Measurements from ENCODE around the gene ZNF66.
"Not testable (repeated sequence)": the region's sequence is repeated elsewhere in the genome, so short reads cannot be mapped to it uniquely, and the experiment has no call there.

The ZNF66 gene

DNA sequence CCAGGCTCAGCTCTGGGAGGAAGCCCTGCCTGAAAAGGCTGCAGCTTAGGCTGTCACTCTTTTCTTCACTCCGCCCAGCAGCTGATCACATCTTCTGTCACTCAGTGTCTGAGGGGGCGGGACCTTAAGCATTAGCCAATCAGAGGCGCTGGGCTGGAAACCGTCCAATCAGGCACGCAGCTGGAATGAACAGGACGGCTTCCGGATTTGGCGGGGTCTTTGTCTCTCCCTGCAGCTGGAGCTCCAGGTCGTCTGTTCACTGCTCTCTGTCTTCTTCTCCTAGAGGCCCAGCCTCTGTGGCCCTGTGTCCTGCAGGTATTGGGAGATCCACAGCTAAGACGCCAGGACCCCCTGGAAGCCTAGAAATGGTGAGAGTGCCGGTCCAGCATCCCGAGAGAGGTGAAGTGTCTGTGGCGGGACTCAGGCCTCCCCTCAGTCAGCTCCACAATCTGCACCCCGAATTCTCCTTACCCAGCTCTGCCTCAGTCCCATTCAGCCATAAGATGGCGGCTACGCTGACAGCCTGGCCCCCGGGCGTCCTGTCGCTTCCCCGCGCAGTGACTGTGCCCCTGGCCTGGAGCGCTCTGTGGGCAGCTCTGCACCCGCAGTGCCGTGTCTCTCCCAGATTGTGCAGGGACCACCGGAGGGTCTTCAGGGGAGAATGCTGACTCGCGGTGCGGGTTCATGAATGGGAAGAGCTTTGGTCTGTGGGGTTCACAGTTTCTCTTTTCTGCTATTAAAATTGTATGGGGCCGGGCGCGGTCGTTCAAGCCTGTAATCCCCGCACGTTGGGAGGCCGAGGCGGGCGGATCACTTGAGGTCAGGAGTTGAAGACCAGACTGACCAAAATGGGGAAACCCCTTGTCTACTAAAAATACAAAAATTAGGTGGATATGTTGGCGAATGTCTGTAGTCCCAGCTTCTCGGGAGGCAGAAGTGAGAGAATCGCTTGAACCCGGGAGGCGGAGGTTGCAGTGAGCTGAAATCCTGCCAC lies at the start of gene ZNF66:
Gene ZNF66 (plus strand): TSS at position 222 of the 994 bp plus-strand sequence. CDS start 144 bp downstream, at position 366.
- peak; percentile 63 to 99 (median 94) for DNase-seq

GRCh38 chr19:20750169-20750568 lies 25.9 kb upstream of the ZNF66 start:
- DNase-seq: not testable (repeated sequence)

DNA sequence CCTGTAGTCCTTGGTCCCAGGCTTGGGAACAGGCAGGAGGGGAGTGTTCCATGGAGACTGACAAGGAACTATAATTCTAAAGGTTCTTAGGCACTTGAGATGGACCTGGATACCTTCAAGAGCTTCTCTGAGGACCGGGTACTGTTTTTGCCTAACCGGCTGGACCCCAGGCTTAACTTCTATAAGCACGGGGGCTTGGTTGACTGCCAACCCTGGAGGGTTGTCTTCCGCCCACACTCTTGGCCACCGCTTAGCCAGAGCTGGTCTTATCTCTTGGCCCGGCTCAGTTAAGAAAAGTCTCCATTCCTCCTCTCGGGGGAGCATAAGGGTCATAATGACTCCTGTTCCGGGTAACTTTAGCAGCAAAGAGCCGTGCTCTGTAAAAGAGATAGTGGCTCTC lies 23.8 kb upstream of the ZNF66 start:
- DNase-seq: not testable (repeated sequence)

DNA sequence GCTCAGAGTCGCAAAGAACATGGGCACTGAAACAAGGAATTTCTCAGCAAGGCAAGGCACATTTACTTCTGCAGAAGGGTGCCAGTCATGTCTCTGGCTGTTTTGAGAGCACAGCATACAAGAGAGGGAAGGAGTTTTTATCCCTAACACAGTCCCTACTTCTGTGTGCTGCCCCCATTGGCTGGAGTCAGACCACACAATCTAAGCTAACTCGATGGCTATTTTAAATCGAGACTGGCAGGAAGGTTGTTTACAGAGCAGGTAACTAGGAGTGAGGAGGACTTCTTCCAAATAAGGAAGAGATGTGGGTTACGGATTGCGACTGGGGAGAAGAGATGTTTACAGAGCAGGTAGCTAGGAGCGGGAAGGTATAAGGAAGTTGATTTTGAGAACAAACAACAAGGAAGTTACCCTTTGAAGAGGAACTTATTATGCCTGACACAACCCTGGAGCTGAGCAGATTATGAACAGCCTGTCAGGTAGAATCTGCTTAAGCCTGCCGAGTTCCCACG lies 6.8 kb upstream of the ZNF66 start:
- DNase-seq: not testable (repeated sequence)

GRCh38 chr19:20787786-20788185 lies 11.7 kb downstream of the ZNF66 start:
- DNase-seq: no peak

GRCh38 chr19:20791806-20792205 lies 15.7 kb downstream of the ZNF66 start:
- no peak for DNase-seq

DNA sequence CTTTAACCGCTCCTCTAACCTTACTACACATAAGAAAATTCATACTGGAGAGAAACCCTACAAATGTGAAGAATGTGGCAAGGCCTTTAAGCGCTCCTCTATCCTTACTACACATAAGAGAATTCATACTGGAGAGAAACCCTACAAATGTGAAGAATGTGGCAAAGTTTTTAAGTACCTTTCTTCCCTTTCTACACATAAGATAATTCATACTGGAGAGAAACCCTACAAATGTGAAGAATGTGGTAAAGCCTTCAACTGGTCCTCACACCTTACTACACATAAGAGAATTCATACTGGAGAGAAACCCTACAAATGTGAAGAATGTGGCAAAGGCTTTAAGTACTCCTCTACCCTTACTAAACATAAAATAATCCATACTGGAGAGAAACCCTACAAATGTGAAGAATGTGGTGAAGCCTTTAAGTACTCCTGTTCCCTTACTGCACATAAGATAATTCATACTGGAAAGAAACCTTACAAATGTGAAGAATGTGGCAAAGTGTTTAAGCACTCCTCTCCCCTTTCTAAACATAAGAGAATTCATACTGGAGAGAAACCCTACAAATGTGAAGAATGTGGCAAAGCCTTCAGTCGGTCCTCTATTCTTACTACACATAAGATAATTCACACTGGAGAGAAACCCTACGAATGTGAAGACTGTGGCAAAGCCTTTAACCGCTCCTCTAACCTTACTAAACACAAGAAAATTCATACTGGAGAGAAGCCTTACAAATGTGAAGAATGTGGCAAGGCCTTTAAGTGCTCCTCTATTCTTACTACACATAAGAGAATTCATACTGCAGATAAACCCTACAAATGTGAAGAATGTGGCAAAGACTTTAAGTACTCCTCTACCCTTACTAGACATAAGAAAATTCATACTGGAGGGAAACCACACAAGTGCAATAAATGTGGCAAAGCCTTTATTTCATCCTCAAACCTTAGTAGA lies 30.5 kb downstream of the ZNF66 start:
- DNase-seq: not testable (repeated sequence)

GRCh38 chr19:20840371-20840770 lies 64.3 kb downstream of the ZNF66 start:
- DNase-seq: no peak

Measured in nucleus accumbens (tissue), 56 donors.